CD4-positive, alpha-beta T cell treated with Interferon alpha-2 for 1 hour (primary cell): ENCODE measurements around the gene MYO1B.

Source experiments
- DNase-seq, 2 donors: peaks; one replicate each; pipeline ENCODE4 v3.0.0-alpha.2; 2020 to 2022

The MYO1B gene

DNA sequence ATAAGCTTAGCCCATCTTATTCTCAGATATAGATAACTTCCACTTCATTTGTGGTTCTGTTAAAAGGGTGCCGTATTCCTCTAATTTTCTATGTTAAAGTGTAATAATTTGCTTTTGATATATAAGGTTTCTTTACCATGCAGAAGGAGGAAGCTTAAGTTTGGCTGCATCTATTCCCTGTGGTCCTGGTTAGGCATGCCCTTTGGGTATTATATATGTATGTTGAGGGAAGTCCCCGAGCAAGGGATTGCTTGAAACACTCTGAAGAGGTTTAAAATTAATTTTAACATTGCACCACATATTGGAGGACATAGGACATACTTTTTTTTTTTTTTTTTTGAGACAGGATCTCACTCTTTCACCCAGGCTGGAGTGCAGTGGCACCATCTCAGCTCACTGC lies 16.9 kb upstream of the MYO1B start:
- no peak for DNase-seq

DNA sequence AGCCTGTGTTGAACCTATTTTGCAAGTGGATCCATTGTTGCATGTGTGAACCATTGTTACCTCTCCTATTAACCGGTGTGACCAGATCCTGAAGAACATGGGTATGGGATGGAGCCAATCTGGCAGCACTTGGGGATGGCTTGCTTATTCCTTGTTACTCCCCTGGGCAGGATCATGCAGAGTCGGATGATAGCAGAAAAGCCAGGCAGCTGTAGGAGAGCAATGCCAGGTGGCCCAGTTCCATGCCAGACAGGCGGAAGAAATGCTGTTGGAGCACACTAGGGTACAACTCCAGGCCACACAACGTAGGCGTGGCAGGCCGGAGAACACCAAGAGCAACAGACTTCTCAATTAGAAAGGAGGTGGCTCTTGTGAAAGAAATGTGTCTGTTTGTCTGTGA lies 16.3 kb upstream of the MYO1B start:
- no peak for DNase-seq

DNA sequence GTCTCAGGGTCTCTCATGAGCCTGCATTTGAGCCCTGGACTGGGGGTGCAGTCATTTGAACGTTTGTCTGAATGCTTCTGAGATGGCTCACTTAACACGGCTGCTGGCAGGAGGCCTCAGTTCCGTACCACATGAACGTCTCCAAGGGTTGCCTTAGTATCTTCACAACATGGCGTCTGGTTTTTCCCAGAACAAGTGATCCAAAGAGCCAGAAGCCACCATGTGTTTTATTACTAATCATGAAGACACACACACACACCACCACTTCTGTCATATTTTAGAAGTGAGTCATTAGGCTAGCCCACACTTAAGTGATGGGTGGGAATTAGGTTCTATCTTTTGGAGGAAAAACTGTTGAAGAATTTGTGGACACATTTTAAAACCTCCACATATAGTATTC lies 15.0 kb upstream of the MYO1B start:
- DNase-seq = no peak

DNA sequence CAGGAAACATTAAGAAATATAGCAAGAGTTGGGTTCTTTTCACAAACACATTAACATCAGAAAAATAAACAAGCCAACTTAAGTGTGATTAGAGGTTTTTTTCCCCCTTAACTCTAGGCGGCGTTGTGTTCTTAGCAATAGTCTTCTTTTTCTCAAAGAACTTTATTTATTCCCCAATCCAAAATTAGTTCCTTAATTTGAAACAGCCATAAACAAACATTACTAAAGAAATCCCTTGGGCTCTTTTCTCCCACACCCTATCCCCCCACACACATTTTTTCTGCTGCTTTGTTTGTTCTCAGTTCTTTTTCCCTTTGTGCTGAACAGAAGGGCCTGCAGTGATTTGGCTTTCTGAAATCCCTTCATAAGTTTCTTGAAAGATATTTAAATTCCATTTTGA lies 13.2 kb upstream of the MYO1B start:
- DNase-seq = no peak

DNA sequence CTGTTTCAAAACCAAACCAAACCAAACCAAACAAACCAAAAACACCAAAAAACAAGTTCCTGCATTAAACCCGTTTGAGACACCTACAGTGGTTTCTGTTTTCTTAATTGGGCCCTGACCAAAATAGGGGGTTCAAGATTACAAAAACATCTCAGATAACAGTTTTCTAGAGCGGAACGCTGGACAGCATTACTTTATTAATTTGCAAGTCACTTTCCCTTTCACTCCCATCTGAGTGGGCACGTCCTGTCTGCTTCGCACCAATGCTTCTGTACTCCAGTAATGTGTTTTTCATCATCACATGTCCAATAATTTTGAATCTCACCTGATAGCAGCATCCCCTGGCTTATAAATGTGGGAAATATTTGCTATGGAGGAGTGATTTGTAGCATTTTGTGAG lies 11.7 kb upstream of the MYO1B start:
- DNase-seq = no peak

DNA sequence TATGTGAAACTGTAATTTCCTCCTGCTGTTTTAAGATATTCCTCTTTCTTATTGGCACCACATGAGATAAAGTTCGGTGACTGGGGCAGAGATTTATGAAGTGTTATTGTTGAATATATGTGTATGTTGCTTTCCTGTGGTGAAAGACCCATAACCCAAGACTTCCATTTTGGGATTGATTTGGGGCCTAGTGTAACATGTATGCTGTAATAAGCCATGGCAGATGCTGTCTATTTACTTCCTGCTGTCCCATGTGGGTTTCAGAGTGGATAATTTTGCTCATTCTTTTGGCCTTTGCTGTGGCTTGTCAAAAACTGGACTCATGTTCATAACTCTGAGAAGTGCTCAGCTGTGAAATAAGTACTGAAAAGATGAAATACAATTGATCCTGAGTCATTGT lies 10.8 kb upstream of the MYO1B start:
- no peak for DNase-seq

DNA sequence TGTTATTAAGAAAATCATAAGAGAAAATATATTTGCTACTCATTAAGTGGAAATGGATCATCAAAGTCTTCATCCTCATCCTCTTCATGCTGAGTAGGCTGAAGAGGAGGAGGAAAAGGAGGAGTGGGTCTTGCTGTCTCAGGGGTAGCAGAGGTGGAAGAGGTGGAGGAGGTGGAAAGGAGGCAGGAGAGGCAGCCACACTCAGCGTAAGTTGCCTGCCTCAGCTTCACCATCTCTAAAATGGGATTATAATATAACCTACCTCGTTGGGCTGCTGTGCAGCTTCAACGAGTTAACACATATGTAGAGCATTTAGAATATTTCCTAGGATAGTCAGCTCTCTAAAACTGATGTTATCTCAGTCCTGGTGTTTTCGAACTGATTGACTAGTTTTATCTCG lies 4.3 kb upstream of the MYO1B start:
- DNase-seq = no peak

DNA sequence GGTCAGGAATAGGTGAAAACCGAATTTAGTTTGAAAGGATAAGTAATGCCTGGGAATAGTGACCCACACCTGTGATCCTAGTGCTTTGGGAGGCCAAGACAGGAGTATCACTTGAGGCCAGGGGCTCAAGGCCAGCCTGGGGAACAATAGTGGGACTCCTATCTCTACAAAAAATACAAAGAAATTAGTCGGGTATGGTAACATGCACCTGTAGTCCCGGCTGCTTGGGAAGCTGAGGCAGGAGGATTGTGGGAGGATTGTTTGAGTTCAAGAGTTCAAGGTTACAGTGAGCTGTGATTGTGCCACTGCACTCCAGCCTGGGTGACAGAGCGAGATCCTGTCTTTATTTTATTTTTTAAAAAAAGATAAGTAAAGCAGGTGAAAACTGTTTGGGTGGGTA lies 3.8 kb upstream of the MYO1B start:
- no peak for DNase-seq

DNA sequence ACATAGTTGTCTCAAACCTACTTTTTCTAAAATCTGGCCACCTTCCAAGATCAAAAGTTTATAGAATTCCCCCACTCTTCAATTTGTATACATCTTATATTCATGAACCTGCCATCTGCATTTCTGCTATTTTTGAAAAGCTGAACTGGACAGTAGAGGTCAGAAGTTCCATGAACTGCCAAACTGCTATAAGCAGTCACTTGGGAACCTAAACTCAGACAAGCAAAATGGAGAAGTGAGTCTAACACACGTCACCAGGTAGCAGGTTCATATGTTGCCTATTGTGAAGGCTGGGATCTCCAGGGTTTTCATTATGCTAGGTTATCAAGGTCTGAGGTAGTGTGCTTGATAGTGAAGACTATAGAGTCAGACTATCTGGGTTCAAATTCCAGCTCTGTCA lies 2.0 kb upstream of the MYO1B start:
- DNase-seq = peak in 1 of 2 donors; percentile 3

DNA sequence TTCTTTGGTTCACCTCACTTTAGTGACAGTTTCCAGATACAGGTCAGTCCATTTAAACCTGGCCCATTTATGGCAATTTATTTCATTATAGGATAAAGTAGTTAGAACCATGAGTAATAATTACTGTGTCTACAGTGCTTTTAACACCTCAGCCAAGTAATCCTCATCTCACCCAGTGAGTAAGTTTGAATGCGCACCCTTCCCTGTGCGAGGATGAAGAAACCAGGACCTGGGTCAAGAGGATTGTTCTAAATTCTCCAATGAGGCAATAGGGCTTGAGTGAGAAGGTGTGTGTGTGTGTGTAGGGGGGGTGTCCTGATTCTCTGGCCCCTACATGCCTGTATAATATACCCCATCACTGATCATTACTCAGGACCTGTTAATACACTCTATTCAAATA lies 854 bp upstream of the MYO1B start:
- DNase-seq = no peak

DNA sequence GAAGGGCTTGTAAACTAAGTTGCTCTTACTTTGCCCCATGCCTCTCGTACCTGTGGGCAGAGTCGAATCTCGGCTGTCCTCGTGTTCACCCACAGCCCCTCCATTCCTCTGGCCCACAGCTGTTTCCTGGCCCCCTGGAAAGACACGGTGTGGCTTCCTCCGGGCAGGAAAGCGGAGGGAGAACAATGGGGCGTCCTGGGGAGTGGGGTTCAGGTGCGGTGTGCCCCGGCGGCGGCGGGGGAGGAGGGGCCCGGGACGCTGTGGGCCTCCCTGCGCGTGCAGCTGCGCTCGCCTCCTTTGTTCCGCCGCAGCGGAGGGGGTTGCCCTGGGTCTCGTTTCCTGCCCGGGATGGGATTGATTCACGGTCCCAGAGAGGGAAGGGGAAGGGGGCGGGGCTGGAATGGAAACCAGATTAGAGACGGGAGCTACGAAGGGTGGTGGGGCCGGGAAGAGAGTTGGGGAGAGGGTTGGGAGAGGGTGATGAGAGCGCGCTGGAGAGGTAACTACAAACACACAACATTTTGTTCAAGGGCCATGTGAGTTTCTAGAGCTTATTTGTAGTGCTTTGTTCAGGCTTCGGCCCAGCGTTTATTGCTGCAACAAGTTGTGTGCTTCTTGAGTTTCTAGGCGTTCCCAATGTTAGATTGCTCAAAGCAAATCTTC lies 796 bp downstream of the MYO1B start:
- DNase-seq = peak; percentile 2 to 10

DNA sequence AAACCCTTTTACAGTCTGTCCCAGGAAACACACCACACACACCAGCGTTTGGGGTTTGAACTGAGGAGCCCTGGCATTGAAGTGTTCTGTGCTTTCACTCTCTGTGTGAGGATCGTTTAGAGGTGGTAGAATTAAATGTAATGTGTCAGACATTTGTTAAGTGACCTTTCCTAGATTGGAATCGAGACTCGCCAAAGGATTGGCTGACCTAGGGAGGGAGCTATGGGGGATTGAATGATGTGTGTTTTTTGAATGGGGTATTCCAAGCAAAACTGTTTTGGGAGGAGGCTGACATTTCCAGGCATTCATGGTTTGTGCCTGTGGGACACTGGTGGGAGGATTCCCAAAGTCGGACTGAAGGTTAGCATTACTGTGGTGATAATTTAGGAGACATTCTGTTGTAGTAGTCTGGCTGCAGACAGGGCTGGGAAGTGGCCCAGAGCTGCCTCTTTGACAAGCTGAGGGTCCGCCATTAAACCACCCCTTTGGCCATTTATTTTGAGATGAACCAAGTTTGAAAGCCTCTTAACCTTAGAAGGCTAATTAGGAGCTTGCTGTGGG lies 1.7 kb downstream of the MYO1B start:
- DNase-seq = no peak

DNA sequence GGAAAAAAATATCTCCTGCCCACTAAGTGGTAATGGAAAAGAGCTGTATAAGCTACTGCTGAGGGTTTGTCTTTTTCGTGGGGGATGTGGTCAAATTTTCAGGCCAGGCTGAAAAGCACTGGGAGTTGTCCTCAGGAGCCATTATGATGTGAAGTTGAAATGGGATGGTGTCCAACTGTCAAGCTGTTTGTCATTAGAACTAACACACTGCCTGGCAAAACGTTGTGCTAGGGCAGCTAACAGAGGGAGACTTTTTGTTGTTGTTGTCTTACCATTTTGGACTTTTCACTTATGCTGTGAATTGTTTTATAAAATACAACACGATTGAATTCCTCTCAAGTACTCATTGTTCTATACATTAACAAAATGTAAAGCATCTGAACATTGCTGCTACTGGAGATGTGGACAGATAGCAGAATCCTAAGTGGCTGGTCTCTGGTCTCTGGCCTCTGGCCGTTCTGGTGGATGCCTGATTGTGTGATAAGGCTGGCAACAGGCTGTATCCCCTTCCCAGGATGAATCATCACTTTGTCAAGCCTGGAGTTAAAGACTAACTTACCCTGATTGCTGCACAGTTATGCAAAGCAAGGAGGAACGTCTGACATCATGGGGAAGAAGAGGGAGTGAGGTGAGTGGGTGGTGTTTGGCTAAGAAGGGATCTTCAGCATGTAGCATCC lies 2.3 kb downstream of the MYO1B start:
- no peak for DNase-seq

DNA sequence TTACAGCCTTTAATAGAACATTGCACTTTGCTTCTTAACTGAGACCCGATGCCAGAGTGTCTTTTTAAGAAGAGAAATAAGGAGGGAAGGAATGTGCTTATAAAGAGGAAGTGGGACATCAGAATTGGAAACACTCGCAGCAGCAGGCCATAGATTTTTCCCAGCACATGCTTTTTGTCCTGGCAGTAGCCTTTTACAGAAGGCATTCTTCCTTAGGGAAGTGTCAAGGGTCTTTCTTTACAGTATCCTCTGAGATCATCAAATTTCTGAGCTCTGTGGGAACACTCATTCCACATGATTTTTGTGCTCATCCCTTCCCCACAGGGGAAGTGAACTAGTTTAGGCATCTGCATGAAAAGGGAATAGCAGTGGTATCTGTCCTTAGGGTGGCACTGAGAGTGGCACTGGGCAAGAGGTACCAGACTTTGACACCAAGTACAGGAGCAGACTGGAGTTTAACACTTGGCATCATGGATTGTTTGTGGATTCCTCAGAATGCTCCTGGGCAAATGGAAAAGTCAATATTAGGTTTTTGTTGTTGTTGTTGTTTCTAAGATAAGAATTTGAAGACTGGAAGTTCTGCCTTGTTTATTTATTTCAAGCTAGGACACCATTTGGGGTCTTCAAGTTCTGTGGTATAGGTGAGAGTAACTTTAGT lies 4.1 kb downstream of the MYO1B start:
- no peak for DNase-seq

DNA sequence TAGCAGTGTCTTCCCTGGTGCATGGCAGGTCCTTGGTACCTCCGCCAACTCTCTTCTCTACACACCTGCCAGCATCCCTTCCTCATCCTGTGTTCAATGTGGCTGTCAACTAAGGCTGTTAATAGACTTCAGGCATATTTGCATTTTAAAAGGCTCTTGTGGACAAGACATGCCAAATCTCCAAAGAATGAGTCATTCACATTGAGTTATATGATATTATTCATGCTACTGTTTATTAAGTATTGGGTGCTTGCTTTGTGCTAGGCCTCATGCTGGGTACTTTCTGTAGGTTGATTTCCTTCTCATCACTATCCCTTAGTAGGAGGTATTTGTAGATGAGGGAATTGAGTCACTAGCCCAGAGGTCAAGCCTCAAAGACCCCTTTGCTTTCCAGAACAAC lies 5.2 kb downstream of the MYO1B start:
- no peak for DNase-seq

DNA sequence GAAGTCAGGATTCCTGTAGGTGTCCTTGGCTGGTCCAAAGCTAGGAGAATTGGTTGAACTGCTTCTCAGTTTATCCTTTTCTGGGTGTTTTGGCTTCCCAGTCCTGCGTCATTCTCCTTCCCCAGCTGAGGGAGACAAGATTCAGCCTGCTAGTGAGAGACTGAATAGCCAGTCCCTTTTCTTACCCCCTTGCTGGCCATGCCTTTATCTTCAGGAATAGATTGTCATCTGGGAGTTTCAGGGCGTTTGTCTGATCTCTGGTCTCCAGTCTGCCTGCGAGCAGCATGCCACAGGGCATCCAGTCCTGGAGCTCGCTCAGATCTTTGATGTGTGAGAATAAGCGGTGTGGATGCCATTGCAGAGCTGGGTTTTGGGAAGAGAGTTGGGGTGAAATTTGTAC lies 5.8 kb downstream of the MYO1B start:
- no peak for DNase-seq

DNA sequence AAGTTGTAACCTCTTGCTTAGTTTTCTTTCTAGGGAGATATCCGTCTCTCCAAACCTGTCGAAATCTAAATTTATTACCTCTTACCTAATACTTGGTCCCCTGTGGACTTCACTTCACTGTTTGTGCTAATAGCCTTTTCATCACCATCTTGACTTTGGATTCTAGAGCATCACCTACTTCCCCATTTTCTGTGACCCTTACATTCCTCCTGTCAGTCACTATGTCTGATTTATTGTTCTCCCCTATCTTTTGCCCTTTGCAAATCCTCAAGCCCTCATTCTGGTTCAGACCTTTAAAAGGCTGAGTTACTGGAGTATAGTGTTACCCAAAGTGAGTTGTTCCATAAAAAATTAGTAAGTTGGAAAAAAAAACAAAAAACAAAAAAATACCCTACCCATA lies 7.5 kb downstream of the MYO1B start:
- DNase-seq = no peak

DNA sequence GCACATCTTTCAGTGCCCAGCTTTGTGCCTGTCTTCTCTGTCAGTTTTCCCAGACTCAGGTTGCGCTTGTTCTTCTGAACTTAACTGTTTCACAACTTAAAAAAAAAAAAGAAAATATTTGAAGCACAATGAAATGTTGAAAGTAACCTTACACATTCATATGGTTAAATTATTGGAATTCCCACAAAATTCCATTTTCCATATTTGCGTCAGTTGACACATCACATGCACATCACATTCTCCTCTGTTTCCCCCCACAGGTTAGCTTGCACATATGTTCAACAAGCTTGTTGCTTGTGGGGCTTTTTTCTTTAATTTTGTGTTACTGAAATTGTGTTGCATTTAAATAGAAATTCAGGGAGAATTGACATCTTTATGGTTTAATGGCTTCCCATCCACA lies 8.3 kb downstream of the MYO1B start:
- no peak for DNase-seq

DNA sequence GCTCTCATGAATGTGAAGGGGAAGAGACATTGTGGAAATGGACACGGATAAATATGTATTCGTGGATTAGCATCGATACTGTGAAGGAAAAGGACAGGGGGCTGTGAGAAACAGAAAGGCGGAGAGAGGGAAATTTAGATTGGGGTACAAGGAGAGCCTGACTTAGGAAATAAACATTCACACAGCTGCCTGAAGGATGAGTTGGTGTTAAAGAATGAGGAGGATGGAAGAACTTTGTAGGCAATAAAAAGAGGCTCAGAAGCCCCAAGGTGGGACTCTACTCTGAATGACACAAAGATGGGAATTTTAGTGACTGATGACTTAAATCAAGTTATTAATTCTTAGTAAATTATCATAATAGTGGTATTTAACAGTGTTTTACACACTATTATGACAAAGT lies 10.1 kb downstream of the MYO1B start:
- DNase-seq = no peak

DNA sequence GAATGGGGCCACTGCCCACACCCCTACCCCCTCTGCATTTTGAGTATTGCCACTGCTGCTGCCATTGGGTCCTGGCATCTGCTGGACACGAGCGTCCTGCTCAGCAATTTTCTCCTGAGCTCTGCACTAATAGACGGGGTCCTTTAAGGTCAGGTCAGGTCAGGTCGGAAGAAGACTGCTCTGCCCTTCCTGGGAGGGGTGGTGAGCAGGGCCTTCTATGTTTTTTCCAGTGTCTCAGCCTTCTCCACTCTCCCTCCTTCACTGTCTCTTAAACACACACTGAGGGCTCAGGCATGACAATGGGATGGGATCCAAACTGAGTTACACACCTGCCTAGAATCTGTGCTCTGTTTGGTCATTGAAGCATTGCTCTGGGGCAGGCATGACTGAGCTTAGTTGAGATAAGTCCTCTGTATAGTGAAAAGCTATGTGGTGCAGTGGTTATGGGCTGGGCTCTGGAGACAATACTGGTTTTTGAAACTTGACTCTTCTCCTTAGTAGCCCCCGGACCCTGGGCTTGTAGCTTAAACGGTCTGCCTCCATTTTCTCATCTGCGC lies 10.6 kb downstream of the MYO1B start:
- DNase-seq = no peak

DNA sequence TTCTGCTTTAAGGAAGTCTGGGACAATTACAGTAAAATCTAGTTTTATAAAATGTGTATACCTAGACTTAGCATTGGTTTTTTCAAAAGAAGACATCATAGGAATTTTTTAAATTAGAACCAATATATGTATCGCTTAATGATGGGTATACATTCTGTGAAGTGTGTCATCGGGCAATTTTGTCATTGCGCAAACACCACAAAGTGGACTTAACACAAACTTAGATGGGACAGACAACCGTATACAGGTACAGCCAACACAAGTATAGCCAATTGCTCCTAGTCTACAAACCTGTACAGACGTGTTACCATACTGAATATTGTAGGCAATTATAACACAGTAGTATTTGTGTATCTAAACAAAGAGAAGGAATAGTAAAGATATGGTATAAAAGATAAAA lies 12.7 kb downstream of the MYO1B start:
- DNase-seq = no peak

DNA sequence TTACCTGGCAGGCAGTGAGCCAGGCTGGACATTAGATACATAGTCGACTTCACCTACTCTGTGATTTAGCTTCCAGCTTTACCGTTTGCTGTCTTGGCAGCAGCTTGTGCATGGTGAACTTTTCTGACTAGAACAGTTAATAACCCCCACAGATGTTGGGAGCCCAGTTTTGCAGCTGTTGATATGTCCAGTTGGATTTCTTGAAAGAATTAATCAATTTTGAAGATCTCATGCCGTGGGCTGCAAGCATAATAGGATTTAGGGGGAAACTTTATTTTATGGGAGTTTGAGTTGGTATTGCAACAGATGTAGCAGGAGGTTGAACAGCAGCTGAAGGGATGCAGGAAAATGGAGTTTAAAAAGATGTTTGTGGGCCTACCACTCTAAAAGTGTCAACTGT lies 13.8 kb downstream of the MYO1B start:
- DNase-seq = no peak

DNA sequence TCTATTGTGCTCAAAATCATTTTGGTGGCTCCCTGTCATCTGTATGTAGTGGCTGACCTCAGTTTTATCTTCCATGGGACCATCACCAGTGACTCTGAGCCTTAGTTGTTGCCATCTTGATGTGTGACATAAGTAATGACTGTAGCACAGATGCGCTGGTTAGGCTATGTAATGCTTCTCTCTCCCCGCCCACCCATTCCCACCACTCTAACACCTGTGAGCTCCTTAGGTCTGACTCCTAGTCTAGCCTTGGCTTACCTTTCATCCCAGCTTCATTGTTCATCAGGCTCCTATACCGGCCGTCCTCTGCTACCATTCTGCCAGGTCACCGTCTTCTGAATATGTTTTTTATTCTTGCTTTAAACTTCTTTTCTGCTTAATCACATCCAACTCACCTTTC lies 17.2 kb downstream of the MYO1B start:
- no peak for DNase-seq

DNA sequence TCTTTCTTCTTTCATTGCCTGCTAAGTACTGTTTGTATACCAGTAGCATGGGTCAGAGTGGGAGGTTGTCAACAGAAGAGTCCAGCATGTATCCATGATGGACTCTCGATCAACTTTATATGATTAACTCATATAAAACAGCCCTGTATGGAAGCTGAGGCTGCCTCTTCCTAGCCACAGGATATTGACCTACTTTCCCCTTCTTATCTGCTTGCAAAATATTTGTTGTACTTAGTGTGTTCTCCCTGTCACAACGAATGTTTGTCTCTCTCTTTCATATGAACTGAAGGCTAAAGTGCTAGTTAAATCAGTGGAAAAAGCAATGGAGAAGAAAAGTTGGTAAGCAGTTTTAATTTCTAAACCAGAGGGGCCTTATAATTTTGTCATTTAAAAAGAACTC lies 17.8 kb downstream of the MYO1B start:
- no peak for DNase-seq
